ENCODE measurements around the gene FAM13C.

GRCh38 chr10:59206204-59206720, 156.1 kb downstream of the FAM13C start:
- TF ChIP-seq CTCF (IDR thresholded peaks at IDR 0.05) (no peak), POLR2A (IDR thresholded peaks at IDR 0.05) (no peak)

Measured in vagina (tissue), 2 donors.